HG02885 (cell line): ENCODE data around the gene MGST2.
"Not testable (repeated sequence)": the region's sequence is repeated elsewhere in the genome, so short reads cannot be mapped to it uniquely, and the experiment has no call there.

Source experiments
- ATAC-seq: cut with Tn5 transposase; IDR thresholded peaks from one replicate; pipeline ENCODE4 v1.9.1; 2021; ENCODE audit warnings: mild to moderate bottlenecking; ENCODE audit not compliant: unreplicated experiment, poor library complexity

The MGST2 gene

GRCh38 chr4:139698167-139698925, 32.7 kb downstream of the MGST2 start:
- not testable (repeated sequence) for ATAC-seq

GRCh38 chr4:139700568-139700967, 34.9 kb downstream of the MGST2 start:
- ATAC-seq, result peak; percentile 82

DNA sequence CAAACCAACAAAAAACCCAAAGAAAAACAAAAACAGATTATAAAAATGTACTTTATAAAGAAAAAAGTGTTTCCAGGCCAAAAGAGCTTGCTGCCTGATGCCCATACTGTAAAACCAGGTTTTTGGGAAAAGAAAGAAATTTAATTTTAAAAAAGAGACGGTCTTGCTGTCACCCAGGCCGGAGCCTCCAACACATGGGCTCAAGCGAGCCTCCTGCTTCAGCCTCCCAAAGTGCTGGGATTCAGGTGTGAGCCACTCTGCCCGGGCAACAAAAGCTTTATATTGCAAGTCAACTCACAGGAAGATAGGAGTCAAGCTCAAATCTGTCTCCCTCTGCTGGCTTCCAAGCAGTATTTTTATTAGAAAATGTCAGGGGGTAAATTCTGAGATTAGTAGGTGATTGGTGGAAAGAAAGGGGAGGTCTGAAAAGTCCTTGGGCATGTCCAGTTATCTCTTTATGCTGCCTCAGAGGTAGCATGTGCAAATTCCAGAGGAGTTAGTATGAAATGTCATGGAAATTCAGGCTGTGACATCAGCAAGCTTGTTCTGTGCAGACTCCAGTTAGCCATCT, 39.4 kb downstream of the MGST2 start:
- no peak for ATAC-seq

DNA sequence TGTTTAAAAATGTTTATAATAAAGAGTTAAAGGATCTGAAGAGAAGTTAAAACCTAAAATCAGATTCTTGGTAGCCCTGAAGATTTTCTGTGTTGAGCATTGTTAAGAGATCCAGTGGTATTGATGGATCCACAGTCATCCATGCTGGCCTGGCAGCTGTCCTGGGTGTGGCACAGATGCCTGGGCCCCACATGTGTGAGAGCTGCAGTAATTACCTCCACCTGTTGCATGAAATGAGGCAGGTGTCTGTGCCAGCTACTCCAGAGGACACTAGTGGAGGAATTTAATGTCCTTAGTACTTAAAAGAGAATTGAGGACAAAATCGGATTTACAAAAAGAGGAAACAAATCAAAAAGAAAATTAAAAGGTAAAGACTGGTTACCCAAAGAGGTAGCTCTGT, 44.0 kb downstream of the MGST2 start:
- ATAC-seq, result no peak

- no peak for ATAC-seq
Observed at GRCh38 chr4:139710073-139710472, 44.5 kb downstream of the MGST2 start.

DNA sequence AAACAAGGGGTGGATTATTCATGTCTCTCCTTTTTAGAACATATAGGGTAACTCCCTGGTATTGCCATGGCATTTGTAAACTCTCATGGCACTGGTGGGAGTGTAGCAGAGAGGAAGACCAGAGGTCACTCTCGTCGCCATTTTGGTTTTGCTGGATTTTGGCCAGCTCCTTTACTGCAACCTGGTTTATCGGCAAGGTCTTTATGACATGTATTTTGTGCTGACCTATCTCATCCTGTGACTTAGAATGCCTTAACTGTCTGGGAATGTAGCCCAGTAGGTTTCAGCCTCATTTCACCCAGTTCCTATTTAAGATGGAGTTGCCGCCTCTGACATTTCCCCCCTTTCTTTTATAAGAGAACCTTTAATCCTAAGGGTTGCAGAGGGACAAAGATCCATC, 45.8 kb downstream of the MGST2 start:
- ATAC-seq, result no peak

DNA sequence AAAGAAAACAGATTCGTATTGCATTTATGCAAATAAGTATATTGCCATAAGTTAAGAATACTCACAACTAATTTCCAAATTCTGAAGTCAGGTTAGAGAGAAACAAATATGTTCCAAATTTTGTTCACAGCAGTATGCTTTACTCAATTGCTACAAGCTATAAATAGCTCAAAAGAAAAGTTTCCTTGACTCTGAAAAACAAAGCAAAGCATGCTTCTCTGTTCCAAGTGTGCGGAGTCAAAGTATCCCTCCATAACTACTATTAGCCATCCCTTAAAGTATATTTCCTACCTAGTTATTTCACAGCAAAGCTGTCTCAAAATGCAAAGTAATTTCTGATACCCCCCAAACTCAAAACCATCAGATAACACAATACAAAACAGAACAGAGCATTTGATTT, 47.3 kb downstream of the MGST2 start:
- ATAC-seq, result no peak

DNA sequence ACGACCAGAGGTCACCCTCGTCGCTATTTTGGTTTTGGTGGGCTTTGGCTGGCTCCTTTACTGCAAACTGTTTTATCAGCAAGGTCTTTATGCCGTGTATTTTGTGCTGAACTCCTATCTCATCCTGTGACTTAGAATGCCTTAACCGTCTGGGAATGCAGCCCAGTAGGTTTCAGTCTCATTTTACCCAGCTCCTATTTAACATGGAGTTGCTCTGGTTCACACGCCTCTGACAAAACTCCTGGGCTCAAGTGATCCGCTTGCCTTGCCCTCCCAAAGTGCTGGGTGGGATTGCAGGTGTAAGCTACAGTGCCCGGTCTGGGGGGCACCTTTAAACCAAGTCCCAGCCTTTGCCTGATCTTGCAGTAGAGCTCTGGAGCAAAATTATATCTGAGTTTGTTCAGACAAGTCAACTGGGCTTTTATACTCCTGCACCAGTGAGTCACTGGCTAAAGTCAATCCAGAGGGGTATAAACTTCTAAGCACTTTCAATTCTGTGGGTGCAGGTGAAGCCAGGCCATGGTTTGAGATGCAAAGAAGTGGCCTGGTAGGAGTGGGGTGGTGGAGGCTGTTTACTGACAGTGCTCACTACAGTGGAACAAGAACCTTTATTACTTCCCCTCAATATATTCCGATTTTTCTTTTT, 50.2 kb downstream of the MGST2 start:
- ATAC-seq, result no peak

GRCh38 chr4:139718358-139718757, 52.7 kb downstream of the MGST2 start:
- ATAC-seq, result no peak

DNA sequence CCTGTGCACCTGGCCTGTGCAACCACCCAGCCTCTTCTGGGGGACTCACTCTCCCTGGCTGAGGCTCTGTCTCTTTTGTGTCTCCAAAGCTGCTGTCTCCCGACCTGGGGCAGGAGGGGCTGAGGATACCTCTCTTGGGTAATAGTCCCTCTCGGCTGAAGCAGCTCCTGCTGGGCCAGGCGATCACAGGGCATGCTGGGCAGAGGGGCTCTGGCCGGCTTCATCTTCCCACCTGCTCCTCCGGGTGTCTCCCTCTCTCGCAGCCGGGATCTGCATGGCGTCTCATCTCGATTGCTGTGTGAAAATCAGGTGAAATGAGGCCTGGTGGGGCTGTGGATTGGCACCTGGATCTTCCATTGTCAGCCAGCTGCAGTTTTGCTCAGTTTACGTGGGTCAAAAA, 53.2 kb downstream of the MGST2 start:
- no peak for ATAC-seq

GRCh38 chr4:139719381-139720101, 53.9 kb downstream of the MGST2 start:
- ATAC-seq, result no peak

DNA sequence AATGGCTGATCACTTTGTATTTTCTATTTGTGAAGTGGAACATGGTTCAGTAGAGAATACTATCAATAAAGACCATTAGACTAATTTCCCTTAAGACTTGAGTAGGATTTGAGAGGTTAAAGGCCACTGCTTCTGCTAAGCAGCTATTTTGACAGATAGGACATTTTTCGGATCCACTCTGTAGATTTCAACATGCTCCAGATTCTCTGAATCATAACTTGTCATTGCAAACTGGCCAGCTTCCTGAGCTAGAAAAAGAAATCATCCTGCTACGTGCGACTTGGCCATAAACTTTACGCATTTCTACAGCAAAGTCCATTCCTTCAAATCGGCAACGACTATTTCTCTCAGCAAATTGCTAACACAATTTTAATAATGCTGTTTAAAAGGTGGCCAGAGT, 55.2 kb downstream of the MGST2 start:
- no peak for ATAC-seq

- no peak for ATAC-seq
Observed at GRCh38 chr4:139721789-139722188, 56.2 kb downstream of the MGST2 start.

GRCh38 chr4:139725236-139725635, 59.6 kb downstream of the MGST2 start:
- ATAC-seq, result no peak

- no peak for ATAC-seq
Observed at GRCh38 chr4:139726615-139727014, 61.0 kb downstream of the MGST2 start.

DNA sequence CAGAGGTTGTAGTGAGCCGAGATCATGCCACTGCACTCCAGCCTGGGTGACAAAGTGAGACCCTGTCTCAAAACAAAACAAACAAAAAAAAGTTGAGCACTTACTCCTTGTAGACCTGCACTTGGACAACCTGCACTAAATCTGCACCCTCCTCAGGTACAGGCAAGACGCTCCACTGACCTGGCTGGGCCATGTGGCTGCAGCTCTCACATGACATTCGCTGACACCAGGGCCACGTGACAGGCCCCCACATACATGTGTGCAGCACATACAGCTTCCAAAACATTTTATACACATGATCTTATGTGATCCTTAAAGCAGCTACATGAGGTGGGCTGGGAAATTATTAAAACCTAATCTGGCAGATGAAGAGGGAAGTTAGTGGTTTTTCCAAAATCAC, 62.5 kb downstream of the MGST2 start:
- ATAC-seq, result no peak

GRCh38 chr4:139728840-139729239, 63.2 kb downstream of the MGST2 start:
- ATAC-seq, result no peak

- no peak for ATAC-seq
Observed at GRCh38 chr4:139732991-139733570, 67.5 kb downstream of the MGST2 start.

GRCh38 chr4:139734201-139734874, 68.7 kb downstream of the MGST2 start:
- no peak for ATAC-seq

- peak; percentile 80 for ATAC-seq
Observed at GRCh38 chr4:139734875-139735380, 69.3 kb downstream of the MGST2 start.
